C1 segment of cervical spinal cord (tissue), 14 donors: Measurements from ENCODE around the gene BRI3.

Experiments used
- DNase-seq, 14 donors: peaks; one replicate each; lab custom pipeline; 2025; lab: John Stamatoyannopoulos, UW

BRI3 gene

GRCh38 chr7:98280791-98281756 is at the start of gene BRI3:
BRI3 (plus strand) TSS chr7:98281686; CDS start chr7:98281796, 110 bp downstream.
- peak; percentile 41 to 98 (median 88) for DNase-seq

- no peak for DNase-seq
Observed at GRCh38 chr7:98232263-98232585, 49.3 kb upstream of the BRI3 start.

GRCh38 chr7:98232799-98233198 is 48.7 kb upstream of the BRI3 start:
- DNase-seq: no peak

- no peak for DNase-seq
Observed at GRCh38 chr7:98233219-98234070, 48.0 kb upstream of the BRI3 start.

- no peak for DNase-seq
Observed at GRCh38 chr7:98234429-98235147, 46.9 kb upstream of the BRI3 start.

- no peak for DNase-seq
Observed at GRCh38 chr7:98235901-98236300, 45.6 kb upstream of the BRI3 start.

- no peak for DNase-seq
Observed at GRCh38 chr7:98236355-98237185, 44.9 kb upstream of the BRI3 start.

GRCh38 chr7:98238076-98238475 is 43.4 kb upstream of the BRI3 start:
- no peak for DNase-seq

GRCh38 chr7:98238976-98239375 is 42.5 kb upstream of the BRI3 start:
- no peak for DNase-seq

- peak in 4 of 14 donors; percentile 0 to 49 (median 12) for DNase-seq
Observed at GRCh38 chr7:98240961-98241673, 40.4 kb upstream of the BRI3 start.

- DNase-seq: no peak
Observed at GRCh38 chr7:98241674-98242241, 39.7 kb upstream of the BRI3 start.

GRCh38 chr7:98242342-98242741 is 39.1 kb upstream of the BRI3 start:
- no peak for DNase-seq

GRCh38 chr7:98242934-98243333 is 38.6 kb upstream of the BRI3 start:
- no peak for DNase-seq

GRCh38 chr7:98244871-98245270 is 36.6 kb upstream of the BRI3 start:
- DNase-seq: no peak

- no peak for DNase-seq
Observed at GRCh38 chr7:98248156-98248555, 33.3 kb upstream of the BRI3 start.

GRCh38 chr7:98249106-98249505 is 32.4 kb upstream of the BRI3 start:
- no peak for DNase-seq

- DNase-seq: no peak
Observed at GRCh38 chr7:98250789-98251188, 30.7 kb upstream of the BRI3 start.

- no peak for DNase-seq
Observed at GRCh38 chr7:98251231-98251600, 30.3 kb upstream of the BRI3 start.

- peak; percentile 37 to 95 (median 90) for DNase-seq
Observed at GRCh38 chr7:98251601-98252424, 29.7 kb upstream of the BRI3 start, which contains the start of gene TECPR1. TECPR1 (minus strand) TSS chr7:98252232; CDS start chr7:98246146, 6,086 bp downstream.
